CMK (cell line): ENCODE measurements around the gene RPL10.
A peak's percentile ranks its signal among the peaks of the same experiment; 100 is the strongest.
"Not testable (repeated sequence)": the region's sequence is repeated elsewhere in the genome, so short reads cannot be mapped to it uniquely, and the experiment has no call there.

Experiments used
- DNase-seq: peaks from one replicate; pipeline ENCODE4 v3.0.0-alpha.2; 2010; ENCODE audit warnings: low read depth

Gene RPL10

GRCh38 chrX:154378059-154378798 lies 19.9 kb upstream of the RPL10 start:
- DNase-seq: no peak

- peak; percentile 90 for DNase-seq
Observed at GRCh38 chrX:154378799-154379568, 19.2 kb upstream of the RPL10 start, which contains the start of gene EMD. Gene EMD, plus strand, starts transcription at chrX:154379295. Its CDS starts 190 bp downstream, at chrX:154379485.

- DNase-seq: no peak
Observed at GRCh38 chrX:154379569-154379951, 18.6 kb upstream of the RPL10 start.

GRCh38 chrX:154380153-154380552 lies 18.0 kb upstream of the RPL10 start:
- no peak for DNase-seq

GRCh38 chrX:154380787-154381186 lies 17.4 kb upstream of the RPL10 start:
- DNase-seq: no peak

GRCh38 chrX:154381271-154381670 lies 16.9 kb upstream of the RPL10 start:
- DNase-seq: no peak

GRCh38 chrX:154382483-154383069 lies 15.6 kb upstream of the RPL10 start:
- no peak for DNase-seq

GRCh38 chrX:154383359-154384283 lies 14.6 kb upstream of the RPL10 start:
- DNase-seq: no peak

- DNase-seq: no peak
Observed at GRCh38 chrX:154384284-154384892, 13.8 kb upstream of the RPL10 start.

GRCh38 chrX:154388094-154388493 lies 10.1 kb upstream of the RPL10 start:
- DNase-seq: not testable (repeated sequence)

- not testable (repeated sequence) for DNase-seq
Observed at GRCh38 chrX:154388649-154389048, 9.5 kb upstream of the RPL10 start.

- DNase-seq: not testable (repeated sequence)
Observed at GRCh38 chrX:154389812-154390747, 8.1 kb upstream of the RPL10 start.

- not testable (repeated sequence) for DNase-seq
Observed at GRCh38 chrX:154396363-154396762, 1.8 kb upstream of the RPL10 start.

GRCh38 chrX:154396973-154397887 lies 947 bp upstream of the RPL10 start:
- DNase-seq: no peak

- no peak for DNase-seq
Observed at GRCh38 chrX:154398668-154399526, 720 bp downstream of the RPL10 start.

GRCh38 chrX:154399527-154400368 lies 1.6 kb downstream of the RPL10 start:
- no peak for DNase-seq

- not testable (repeated sequence) for DNase-seq
Observed at GRCh38 chrX:154400369-154400817, 2.2 kb downstream of the RPL10 start.
